ENCODE measurements around the gene SLCO1B1.
"Not testable (repeated sequence)": the region's sequence is repeated elsewhere in the genome, so short reads cannot be mapped to it uniquely, and the experiment has no call there.

The SLCO1B1 gene, protein sequence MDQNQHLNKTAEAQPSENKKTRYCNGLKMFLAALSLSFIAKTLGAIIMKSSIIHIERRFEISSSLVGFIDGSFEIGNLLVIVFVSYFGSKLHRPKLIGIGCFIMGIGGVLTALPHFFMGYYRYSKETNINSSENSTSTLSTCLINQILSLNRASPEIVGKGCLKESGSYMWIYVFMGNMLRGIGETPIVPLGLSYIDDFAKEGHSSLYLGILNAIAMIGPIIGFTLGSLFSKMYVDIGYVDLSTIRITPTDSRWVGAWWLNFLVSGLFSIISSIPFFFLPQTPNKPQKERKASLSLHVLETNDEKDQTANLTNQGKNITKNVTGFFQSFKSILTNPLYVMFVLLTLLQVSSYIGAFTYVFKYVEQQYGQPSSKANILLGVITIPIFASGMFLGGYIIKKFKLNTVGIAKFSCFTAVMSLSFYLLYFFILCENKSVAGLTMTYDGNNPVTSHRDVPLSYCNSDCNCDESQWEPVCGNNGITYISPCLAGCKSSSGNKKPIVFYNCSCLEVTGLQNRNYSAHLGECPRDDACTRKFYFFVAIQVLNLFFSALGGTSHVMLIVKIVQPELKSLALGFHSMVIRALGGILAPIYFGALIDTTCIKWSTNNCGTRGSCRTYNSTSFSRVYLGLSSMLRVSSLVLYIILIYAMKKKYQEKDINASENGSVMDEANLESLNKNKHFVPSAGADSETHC

DNA sequence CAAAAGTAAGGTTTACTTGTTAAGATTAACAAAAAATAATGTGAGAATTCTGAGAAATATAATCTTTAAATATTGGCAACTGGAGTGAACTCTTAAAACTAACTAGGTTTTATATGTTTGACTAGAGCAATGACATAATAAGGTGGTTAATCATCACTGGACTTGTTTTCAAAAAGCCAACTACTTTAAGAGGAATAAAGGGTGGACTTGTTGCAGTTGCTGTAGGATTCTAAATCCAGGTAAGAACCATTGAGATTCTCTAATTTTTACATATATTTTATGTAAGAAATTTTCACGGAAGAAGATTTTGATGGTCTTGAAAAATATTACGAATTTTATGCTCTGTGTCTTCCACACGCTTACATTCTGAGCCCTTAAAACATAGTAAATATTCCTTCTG is at the start of gene SLCO1B1:
Gene SLCO1B1, plus strand, starts transcription at position 197 of the 400 bp plus-strand sequence. CDS start 10,381 bp downstream, outside the sequence.
- DNase-seq: no peak

DNA sequence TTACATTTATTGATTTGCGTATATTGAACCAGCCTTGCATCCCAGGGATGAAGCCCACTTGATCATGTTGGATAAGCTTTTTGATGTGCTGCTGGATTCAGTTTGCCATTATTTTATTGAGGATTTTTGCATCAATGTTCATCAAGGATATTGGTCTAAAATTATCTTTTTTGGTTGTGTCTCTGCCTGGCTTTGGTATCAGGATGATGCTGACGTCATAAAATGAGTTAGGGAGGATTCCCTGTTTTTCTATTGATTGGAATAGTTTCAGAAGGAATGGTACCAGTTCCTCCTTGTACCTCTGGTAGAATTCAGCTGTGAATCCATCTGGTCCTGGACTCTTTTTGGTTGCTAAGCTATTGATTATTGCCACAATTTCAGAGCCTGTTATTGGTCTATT is 46.2 kb upstream of the SLCO1B1 start:
- DNase-seq: not testable (repeated sequence)

DNA sequence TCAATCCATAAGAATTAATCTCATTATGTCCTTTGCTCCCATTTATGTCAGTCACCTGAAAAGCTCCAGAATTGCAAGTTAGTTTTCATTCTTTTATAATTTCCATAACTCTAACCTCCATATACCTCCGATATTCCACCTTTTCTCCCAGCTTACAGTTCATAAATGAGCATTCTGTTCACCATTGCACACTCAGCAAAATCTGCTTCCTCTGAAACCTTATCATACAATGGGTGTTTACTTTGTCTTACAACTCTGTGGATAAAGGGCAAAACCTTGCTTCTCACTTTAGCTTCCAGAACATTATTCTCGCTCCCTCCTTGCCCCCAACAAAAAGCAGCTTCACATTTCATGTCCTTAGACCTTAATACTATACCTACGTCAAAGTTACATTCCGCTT is 19.3 kb upstream of the SLCO1B1 start:
- no peak for DNase-seq

DNA sequence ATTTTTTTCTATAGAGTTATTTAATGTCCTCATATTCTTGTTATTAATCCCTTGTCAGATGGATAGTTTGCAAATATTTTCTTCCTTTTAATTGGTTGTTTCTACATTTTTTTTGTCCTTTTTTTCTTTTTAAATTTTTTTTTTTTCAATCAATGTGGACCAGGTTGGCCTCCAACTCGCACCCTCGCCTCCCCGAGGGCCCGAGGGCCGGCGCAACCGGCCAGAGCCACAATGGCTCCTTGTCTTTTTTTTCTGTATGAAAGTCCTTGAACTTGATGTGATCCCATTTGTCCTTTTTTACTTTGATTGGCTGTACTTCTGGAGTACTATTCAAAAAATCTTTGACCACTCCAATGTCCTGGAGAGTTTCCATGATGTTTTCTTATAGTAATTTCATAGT is 17.7 kb upstream of the SLCO1B1 start:
- DNase-seq: no peak

DNA sequence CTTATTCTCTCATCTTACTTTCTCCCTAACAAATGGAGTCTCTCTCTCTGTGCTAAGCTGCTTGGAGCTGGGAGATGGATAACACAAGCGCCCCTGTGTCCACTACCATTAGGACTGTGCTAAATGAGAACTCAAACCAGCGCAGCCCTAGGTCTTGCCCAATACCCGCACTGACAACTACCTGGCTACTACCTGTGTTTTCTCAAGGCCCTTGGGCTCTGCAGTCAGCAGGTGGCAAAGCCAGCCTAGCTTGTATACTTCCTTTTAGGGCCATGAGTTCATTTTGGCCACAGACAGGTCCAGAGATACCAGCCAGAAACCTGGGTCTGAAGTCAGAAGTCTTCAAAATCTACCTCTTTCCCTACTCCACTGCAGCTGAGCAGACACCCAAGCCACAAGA is 13.0 kb upstream of the SLCO1B1 start:
- DNase-seq: no peak

DNA sequence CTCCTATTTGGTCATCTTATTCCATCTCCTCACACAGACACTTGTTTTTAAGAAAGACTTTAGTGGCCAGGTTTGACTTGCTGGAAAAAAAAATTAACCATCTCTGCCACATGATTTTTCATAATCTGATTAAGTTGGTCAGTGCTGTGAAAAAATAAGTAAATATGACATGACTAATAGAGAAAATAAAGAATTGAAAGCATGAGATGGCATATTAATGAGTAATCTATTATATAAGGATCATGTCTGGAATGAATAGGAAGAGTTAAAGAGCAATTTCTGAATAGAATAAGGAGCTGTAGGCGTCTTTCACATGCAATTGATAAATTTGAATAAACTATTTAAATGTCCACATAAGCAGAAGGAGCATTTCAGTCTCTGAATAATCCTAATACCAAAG is 12.2 kb upstream of the SLCO1B1 start:
- no peak for DNase-seq

DNA sequence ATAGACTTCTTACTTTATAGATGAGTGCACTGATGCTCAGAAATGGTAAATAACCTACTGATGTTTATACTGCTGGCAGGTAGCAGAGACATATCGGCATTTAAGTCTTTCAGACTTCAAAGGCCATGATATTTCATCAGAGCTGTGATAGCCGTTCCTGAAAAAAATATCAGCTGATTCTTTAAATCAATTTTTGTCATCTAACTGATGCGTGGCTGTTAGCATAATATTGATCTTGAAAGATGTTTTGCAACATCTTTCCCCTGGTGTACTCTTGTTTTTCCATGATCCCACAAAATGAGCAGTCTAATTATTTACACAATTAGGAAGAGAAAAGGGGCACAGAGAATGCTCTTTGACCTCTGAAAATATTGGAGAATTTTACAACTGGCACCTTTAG is 1.6 kb upstream of the SLCO1B1 start:
- no peak for DNase-seq

DNA sequence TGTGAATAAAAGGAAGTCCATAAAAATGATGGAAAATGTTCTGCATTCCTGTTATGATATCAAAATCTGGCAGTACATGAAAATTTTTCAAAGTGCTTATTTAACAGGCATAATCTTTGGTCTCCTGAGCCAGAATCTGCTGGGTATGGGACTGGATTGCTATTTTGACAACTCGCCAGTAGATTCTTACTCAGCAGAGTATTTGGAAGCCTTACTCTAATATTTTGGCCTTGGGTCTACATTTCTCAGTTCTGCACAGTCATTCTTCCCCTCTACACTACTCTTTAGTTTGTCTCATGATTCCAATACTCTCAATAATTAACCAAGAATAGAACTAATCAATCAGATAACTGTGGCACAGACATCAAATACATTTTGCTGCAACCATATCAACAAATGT is 1.1 kb upstream of the SLCO1B1 start:
- no peak for DNase-seq

DNA sequence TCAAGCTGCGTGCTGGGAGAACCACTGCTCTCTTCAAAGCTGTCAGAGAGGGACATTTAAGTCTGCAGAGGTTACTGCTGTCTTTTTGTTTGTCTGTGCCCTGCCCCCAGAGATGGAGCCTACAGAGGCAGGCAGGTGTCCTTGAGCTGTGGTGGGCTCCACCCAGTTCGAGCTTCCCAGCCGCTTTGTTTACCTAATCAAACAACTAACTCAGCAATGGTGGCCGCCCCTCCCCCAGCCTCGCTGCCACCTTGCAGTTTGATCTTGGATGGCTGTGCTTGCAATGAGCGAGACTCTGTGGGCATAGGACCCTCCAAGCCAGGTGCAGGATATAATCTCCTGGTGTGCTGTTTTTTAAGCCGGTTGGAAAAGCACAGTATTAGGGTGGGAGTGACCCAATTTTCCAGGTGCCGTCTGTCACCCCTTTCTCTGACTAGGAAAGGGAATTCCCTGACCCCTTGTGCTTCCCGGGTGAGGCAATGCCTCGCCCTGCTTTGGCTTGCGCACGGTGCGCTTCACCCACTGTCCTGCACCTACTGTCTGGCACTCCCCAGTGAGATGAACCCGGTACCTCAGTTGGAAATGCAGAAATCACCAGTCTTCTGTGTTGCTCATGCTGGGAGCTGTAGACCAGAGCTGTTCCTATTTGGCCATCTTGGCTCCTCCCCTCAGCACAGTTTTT is 6.5 kb downstream of the SLCO1B1 start:
- DNase-seq: not testable (repeated sequence)

DNA sequence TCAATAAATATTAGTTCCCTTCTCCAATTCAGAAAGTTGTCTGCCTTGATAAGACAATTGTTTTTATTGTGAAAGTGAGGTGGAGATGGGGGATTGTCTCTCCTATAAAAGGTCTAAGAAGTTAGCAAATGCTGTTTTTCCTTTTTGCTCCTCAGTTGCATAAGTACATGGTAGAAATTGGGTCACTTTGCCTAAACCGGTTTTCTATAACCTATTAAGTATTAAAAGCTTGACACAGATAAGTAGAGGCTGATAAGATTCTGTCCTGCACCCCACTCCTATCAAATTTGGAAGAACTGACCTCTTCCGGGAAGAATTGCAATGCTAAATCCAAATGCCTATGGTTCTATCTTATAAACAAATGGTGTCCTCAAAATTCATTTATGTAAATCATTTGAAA is 7.0 kb downstream of the SLCO1B1 start:
- DNase-seq: no peak

DNA sequence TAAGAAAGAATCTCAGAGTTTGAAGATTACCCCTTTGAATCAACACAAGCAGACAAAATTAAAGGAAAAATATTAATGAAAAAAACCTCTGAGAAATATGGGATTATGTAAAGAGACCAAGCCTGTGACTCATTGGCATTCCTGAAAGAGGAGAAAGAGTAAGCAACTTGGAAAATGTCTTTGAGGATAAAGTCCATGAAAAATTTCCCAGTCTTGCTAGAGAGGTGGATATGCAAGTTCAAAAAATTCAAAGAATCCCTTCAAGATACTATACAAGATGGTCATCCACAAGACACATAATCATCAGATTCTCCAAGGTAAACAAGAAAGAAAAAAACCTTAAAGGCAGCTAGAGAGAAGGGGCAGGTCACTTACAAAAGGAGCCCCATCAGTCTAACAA is 13.3 kb downstream of the SLCO1B1 start:
- DNase-seq: no peak

DNA sequence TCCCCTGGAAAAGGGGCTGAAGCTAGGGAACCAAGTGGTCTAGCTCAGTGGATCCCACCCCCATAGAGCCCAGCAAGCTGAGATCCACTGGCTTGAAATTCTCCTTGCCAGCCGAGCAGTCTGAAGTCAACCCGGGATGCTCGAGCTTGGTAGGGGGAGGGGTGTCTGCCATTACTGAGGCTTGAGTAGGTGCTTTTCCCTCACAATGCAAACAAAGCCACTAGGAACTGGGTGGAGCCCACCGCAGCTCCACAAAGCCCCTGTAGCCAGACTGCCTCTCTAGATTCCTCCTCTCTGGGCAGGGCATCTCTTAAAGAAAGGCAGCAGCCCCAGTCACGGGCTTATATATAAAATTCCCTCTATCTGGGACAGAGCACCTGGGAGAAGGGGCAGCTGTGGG is 18.9 kb downstream of the SLCO1B1 start:
- DNase-seq: not testable (repeated sequence)

DNA sequence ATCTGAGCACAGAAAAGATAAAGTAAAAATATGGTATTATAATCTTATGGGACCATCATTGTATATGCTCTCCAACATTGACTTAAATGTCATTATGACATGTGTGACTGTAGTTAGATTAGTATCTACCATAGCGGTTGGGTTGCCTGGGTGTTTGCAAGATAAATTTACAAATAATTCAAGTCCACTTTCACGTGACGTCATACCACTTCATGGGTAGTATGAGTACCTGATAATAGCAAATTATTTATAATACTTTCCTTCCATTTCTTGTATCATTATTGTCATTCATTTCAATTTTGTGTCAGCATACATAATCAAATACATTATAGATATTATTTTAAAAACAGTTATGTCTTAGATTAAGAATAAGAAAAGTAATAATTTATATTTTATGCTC is 20.2 kb downstream of the SLCO1B1 start:
- DNase-seq: no peak

DNA sequence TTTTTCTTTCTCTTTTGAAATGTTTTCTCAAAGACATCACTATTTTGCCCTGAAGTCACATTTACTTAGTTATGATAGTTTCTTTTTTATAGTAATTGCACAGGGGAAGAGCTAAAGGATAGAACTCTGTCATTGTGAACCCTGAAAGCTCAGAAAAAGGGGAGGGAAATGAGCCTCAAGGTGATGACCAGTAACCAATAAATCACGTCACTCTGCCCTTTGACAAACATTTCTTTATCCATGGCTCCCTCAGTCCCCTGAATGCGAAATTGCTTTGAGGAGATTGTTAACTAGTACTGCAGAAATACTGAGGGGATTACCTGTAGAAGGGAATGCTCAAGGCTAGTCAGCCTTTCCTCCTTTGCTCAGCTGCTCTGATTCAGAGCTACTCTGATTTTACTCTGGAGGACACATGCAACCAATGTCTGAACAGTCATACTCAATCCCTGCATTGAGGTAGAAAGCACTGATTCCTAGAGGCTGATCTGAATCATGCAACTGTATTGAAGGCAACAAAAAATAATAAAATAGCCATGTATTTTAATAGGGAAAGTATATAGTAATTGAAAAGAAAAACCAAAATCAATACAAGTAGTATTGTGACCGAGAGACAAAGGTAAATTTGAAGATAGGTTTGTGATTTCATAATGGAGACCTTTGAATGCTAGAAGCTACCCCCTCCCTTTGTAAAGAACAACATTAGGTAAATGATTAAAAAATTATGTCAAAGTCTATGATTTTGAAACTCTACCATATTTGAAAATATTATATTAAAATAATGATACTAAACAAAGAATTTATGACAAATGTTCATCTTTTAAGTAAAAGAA is 24.7 kb downstream of the SLCO1B1 start:
- DNase-seq: no peak

DNA sequence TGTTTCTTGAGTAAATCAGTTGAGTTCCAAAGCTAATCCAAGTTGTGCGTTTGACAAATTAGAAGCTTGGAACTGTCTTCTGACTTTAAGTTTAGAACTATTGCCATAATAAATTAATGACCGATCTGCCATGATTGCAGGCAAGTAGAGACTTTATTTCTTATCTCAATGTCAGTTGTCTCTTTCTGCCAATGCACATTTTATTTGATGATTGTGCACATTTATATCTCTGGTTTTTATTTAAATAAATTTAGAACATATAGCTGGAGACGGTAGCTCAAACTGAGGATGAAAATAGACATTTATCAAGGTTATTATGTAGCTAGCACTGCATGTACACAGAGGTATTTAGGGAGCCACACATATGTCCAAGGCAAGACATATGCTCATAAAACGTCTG is 34.1 kb downstream of the SLCO1B1 start:
- DNase-seq: no peak

DNA sequence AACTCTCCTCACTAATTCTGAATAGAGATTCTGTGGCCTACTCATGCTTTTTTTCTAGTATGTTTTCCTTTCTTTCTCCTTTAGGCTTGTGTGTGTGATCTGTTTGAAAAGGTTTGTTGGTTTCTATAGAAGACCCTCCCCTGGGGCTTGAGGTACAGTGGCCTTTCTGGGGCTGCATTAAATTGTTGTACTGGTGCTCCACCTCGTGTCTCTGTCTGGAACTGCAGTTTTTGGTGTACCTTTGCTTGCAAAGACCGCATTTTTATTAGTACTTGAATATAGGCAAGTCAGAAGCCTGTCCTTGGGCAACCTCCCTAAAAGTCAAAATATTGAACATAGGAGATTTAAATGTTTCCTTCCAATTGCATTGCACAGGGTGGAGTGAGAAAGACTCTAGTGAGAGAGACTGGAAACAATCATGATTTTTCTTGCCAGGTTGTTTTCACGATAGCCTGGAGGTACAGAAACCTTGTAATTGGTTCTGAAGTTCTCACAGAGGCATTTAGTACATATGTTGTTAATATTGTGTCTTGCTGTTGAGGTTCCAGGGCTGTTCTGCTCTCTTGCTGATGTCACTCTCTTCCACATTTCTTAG is 39.0 kb downstream of the SLCO1B1 start:
- no peak for DNase-seq

DNA sequence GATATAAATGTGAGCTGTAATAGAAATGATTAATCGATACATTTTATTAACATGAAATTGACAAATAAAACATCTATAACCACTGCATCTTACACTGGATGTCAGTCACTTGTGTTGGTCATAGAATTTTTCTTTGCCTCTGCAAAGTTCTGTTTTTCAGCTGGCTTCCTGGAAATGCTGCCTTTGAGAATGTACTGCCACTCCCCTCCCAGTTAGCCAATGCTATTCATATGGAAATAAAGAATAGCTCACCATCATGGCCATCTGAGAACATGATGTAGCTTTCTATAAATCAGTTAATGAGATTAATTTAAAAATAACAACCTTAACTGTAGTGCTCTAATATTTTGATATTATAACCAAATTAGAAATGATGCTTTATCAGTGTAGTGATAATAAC is 41.1 kb downstream of the SLCO1B1 start:
- DNase-seq: no peak

DNA sequence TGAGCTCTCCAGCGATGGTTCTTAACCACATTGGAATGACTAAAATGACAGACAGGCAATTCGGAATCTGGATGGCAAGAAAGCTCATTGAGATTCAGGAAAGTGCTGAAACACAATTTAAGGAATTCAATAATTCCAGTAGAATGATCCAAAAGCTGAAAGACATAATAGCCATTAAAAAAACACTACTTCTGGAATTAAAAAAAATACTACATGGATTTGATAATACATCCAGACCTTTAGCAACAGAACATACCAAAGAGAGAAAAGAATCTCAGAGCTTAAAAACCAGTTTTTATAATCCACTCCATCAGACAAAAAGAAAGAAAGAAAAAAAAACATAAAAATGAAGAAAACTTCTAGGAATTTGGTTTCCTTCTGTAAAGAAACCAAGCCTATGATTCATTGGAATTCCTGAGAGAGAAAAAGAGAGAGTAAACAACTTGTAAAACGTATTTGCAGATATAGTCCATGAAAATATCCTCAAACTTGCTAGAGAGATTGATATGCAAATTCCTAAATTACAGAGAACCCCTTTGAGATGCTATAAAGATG is 52.8 kb downstream of the SLCO1B1 start:
- DNase-seq: no peak

DNA sequence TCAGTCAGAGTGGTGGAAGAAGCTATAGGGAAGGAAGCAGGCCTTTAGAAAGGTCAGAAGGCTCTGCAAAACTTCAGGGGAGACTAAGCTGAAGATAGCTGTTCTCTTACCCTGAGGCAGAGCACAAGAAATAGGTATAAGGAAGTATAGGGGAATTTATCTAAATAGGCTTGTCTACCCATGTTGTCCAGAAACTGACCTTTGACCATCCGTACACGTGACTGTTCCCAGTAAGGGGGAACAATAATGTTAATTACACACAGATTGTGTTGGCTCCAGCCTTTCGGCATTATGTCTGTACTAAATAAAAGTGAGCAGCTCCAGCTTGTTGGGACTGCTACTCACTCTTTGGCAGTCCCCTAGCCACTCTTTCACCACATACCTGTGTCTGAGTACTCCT is 59.0 kb downstream of the SLCO1B1 start:
- no peak for DNase-seq

DNA sequence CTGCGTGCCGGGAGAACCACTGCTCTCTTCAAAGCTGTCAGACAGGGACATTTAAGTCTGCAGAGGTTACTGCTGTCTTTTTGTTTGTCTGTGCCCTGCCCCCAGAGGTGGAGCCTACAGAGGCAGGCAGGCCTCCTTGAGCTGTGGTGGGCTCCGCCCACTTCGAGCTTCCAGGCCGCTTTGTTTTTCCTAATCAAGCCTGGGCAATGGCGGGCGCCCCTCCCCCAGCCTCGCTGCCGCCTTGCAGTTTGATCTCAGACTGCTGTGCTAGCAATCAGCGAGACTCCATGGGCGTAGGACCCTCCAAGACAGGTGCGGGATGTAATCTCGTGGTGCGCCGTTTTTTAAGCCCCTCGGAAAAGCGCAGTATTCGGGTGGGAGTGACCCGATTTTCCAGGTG is 83.4 kb downstream of the SLCO1B1 start:
- DNase-seq: not testable (repeated sequence)

DNA sequence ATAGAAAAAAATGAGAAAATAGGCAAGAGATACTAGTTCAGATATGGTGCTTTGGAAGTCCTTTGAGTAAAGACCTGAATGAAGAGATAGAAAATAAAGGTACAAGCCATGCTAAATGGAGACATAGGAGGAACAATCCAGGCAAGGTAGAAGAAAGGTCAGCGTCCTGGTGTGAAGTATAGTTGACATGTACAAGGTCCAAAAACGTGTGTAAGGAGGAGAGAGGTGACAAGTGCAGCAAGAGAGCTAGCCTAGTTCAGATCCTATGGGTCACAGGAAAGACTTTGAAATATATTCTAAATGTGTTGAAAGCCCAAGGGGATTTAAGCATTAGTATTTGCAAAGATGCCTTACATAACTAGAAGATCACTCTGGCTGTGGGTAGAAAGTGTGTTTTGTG is 88.2 kb downstream of the SLCO1B1 start:
- no peak for DNase-seq

DNA sequence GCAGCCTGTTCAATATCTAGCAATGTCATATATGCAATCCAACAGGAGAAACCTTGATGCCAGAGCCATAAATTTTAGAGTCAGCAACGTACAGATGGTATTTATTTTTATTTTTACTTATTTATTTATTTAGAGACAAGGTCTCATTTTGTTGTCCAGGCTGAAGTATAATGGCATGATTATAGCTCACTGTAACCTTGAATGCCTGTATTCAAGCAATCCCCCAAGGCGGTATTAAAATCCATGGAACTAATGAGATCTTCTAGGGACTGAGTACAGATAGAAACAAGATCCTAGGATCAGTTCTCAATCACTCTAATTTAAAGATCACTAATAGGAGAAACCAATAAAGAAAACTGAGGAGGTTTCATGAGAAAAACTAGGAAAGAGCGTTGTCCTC is 89.3 kb downstream of the SLCO1B1 start:
- DNase-seq: no peak
